PFSK-1 (cell line): ENCODE measurements around the gene SPART.

ENCODE experiments used
- FOXP2 ChIP-seq: optimal IDR thresholded peaks from 2 replicates; pipeline ENCODE3; 2011; ENCODE audit warnings: borderline replicate concordance, control low read depth, inconsistent platforms; ENCODE audit not compliant: insufficient read depth; ENCODE audit errors: extremely low read length, extremely low read depth
- POLR2AphosphoS5 ChIP-seq: IDR thresholded peaks from 2 replicates; pipeline ENCODE4 v1.6.1; 2012; ENCODE audit warnings: low read depth, mild to moderate bottlenecking, control low read depth, low read length, moderate library complexity
- REST ChIP-seq, 2 experiments: IDR thresholded peaks; 2 replicates each; pipeline versions ENCODE4 v1.6.1 to v1.8.0; 2011 to 2012; ENCODE audit warnings: low read depth in 2 of 2, low read length in 2 of 2, control low read depth in 1 of 2, inconsistent platforms in 1 of 2, mild to moderate bottlenecking in 1 of 2, moderate library complexity in 1 of 2; ENCODE audit not compliant: insufficient read depth in 1 of 2
- SIN3A ChIP-seq: IDR thresholded peaks from 2 replicates; pipeline ENCODE4 v1.6.1; 2012; ENCODE audit warnings: mild to moderate bottlenecking, low read length, moderate library complexity, borderline replicate concordance; ENCODE audit not compliant: insufficient read depth
- TAF1 ChIP-seq: IDR thresholded peaks from 2 replicates; pipeline ENCODE4 v1.6.1; 2012; ENCODE audit warnings: low read length, control low read depth, borderline replicate concordance; ENCODE audit not compliant: insufficient read depth

The SPART gene

GRCh38 chr13:36354842-36355623, 8.8 kb upstream of the SPART start:
- TF ChIP-seq POLR2AphosphoS5 (no peak), TAF1 (no peak), FOXP2 (no peak), SIN3A (no peak), REST (IDR thresholded peaks at IDR 0.05; ENCODE audit: insufficient read depth in 1 of 2, low read depth in 2 of 2, low read length in 2 of 2) (no peak)

- TF ChIP-seq TAF1 = no peak
Observed at GRCh38 chr13:36353001-36353400, 6.8 kb upstream of the SPART start.

DNA sequence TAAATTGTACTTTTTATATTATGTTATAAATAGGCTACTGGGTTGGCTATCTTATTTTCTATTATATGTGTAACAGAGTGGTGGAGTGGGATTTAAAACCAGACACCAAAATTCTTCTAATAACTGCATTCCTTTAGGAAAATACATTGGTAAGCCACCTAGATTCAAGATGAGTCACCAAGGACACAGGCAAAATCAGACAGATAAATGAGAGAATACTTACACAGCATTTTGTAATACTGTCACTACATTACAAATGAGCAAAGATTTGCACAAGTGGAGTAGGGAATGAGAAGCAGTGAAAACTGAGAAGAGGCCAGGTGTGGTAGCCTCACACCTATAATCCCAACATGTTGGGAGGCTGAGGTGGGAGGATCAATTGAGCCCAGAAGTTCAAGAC, 6.2 kb upstream of the SPART start:
- TF ChIP-seq TAF1 (no peak), REST (IDR thresholded peaks at IDR 0.05; ENCODE audit: insufficient read depth in 1 of 2, low read depth in 2 of 2, low read length in 2 of 2) (no peak), POLR2AphosphoS5 (no peak), SIN3A (no peak), FOXP2 (no peak)

- no peak for TF ChIP-seq SIN3A
- TF ChIP-seq POLR2AphosphoS5 = no peak
- no peak for TF ChIP-seq TAF1
- no peak for TF ChIP-seq REST (IDR thresholded peaks at IDR 0.05; ENCODE audit: insufficient read depth in 1 of 2, low read depth in 2 of 2, low read length in 2 of 2)
- no peak for TF ChIP-seq FOXP2
Observed at GRCh38 chr13:36347531-36348210, 1.5 kb upstream of the SPART start.

- TF ChIP-seq POLR2AphosphoS5 (no peak), REST (IDR thresholded peaks at IDR 0.05; ENCODE audit: insufficient read depth in 1 of 2, low read depth in 2 of 2, low read length in 2 of 2) (no peak), FOXP2 (no peak), SIN3A (no peak), TAF1 (no peak)
Observed at GRCh38 chr13:36345438-36346221, 564 bp downstream of the SPART start.
